H1 (cell line): ENCODE measurements around the gene ENO2. TPM values are rescaled to one million over a fixed set of nuclear protein-coding genes. Genes with fewer than 3 reads are reported as not detected.
"Not testable (repeated sequence)": the region's sequence is repeated elsewhere in the genome, so short reads cannot be mapped to it uniquely, and the experiment has no call there.

ENCODE experiments used
- CTCF ChIA-PET: fragments of 300-600 bp; sonication (Branson Sonifier 250); formaldehyde crosslinking; loops from one replicate; lab custom pipeline; 2021; ENCODE audit not compliant: partially characterized antibody; lab: Charles Lee
- POLR2A ChIA-PET: fragments of 300-600 bp; sonication (Branson Sonifier 250); formaldehyde crosslinking; loops from one replicate; lab custom pipeline; 2021; ENCODE audit warnings: inconsistent platforms; ENCODE audit not compliant: partially characterized antibody; lab: Charles Lee
- DNase-seq, 2 experiments: peaks; one replicate each; pipeline versions ENCODE4 v3.0.0 to v3.0.0-alpha.2; 2010 to 2022; ENCODE audit warnings: low spot score in 2 of 2, low read depth in 1 of 2, mixed read lengths in 1 of 2
- FAIRE-seq: peaks from 2 replicates; lab custom pipeline; 2011; peaks lifted over from hg19 to GRCh38; lab: Jason Lieb, UNC
- H2AFZ ChIP-seq: 2 replicates; pipeline ENCODE4 v1.8.1; 2012; ENCODE audit warnings: low read length, inconsistent platforms
- H2AK5ac ChIP-seq: 2 replicates; pipeline ENCODE4 v1.6.1; 2013; ENCODE audit warnings: low read depth, low read length
- H2BK120ac ChIP-seq: replicated peaks from 2 replicates; pipeline ENCODE3; 2013; ENCODE audit warnings: low read depth, low read length, inconsistent platforms
- H2BK12ac ChIP-seq: 2 replicates; pipeline ENCODE4 v1.6.1; 2013; ENCODE audit warnings: low read depth, low read length
- H2BK15ac ChIP-seq: 2 replicates; pipeline ENCODE4 v1.6.1; 2013; ENCODE audit warnings: low read length
- H2BK20ac ChIP-seq: 2 replicates; pipeline ENCODE4 v1.6.1; 2013; ENCODE audit warnings: low read length
- H2BK5ac ChIP-seq: 2 replicates; pipeline ENCODE4 v1.6.1; 2013; ENCODE audit warnings: low read depth, low read length
- H3K14ac ChIP-seq: 2 replicates; pipeline ENCODE4 v1.6.1; 2013; ENCODE audit warnings: inconsistent platforms; ENCODE audit not compliant: insufficient read length
- H3K18ac ChIP-seq: 2 replicates; pipeline ENCODE4 v1.6.1; 2013; ENCODE audit warnings: low read length; ENCODE audit errors: extremely low read depth
- H3K23ac ChIP-seq: 2 replicates; pipeline ENCODE4 v1.6.1; 2013; ENCODE audit warnings: inconsistent platforms; ENCODE audit not compliant: insufficient read length
- H3K23me2 ChIP-seq: 2 replicates; pipeline ENCODE4 v1.6.1; 2013; ENCODE audit warnings: low read depth, low read length
- H3K27ac ChIP-seq: 2 replicates; pipeline ENCODE4 v1.6.1; 2011; ENCODE audit warnings: low read depth, low read length, inconsistent platforms
- H3K27me3 ChIP-seq, 4 experiments: replicated peaks in 1 of 4; 1 replicate in 1 of 4; 2 replicates in 3 of 4; pipeline versions ENCODE4 v1.6.1 to v1.8.1; 2011 to 2013; ENCODE audit warnings: low read length in 3 of 4, mild to moderate bottlenecking in 3 of 4, inconsistent platforms in 2 of 4, mixed read lengths in 2 of 4, moderate library complexity in 1 of 4; ENCODE audit not compliant: control insufficient read depth in 3 of 4, insufficient read depth in 3 of 4; ENCODE audit errors: extremely low read depth in 1 of 4
- H3K36me3 ChIP-seq, 4 experiments: 2 replicates each; pipeline versions ENCODE4 v1.6.1 to v1.8.1; 2011 to 2013; ENCODE audit warnings: mild to moderate bottlenecking in 4 of 4, low read length in 3 of 4, moderate library complexity in 2 of 4, control low read depth in 1 of 4, inconsistent platforms in 1 of 4; ENCODE audit not compliant: insufficient read depth in 4 of 4, control insufficient read depth in 2 of 4
- H3K4ac ChIP-seq: replicated peaks from 2 replicates; pipeline ENCODE3; 2013; ENCODE audit warnings: low read length, low read depth, mixed read lengths, inconsistent platforms; ENCODE audit not compliant: insufficient read length
- H3K4me1 ChIP-seq, 4 experiments: replicated peaks in 1 of 4; 1 replicate in 1 of 4; 2 replicates in 3 of 4; pipeline versions ENCODE4 v1.6.1 to v1.8.1; 2011 to 2013; ENCODE audit warnings: low read length in 3 of 4, inconsistent platforms in 2 of 4, mixed read lengths in 1 of 4; ENCODE audit not compliant: insufficient read depth in 4 of 4, control insufficient read depth in 3 of 4
- H3K4me2 ChIP-seq, 2 experiments: 2 replicates each; pipeline versions ENCODE4 v1.6.1 to v1.8.1; 2011 to 2013; ENCODE audit warnings: low read depth in 2 of 2, low read length in 2 of 2, control low read depth in 1 of 2, inconsistent platforms in 1 of 2, mild to moderate bottlenecking in 1 of 2; ENCODE audit not compliant: insufficient read depth in 1 of 2
- H3K4me3 ChIP-seq, 4 experiments: fragments of 200-600, 300-600 bp in 1 of 4; sonication (generic), shearing (Covaris generic), sonication (Bioruptor Twin) in 1 of 4; 2 replicates each; pipeline versions ENCODE4 v1.5.1 to v1.8.1; 2011 to 2016; ENCODE audit warnings: low read length in 4 of 4, low read depth in 3 of 4, control low read depth in 2 of 4, inconsistent platforms in 2 of 4, mild to moderate bottlenecking in 2 of 4, mixed read lengths in 1 of 4, moderate library complexity in 1 of 4; ENCODE audit not compliant: insufficient read depth in 2 of 4; ENCODE audit errors: extremely low read depth in 1 of 4
- H3K56ac ChIP-seq: replicated peaks from 2 replicates; pipeline ENCODE3; 2013; ENCODE audit warnings: low read depth, mild to moderate bottlenecking, mixed read lengths, low read length, inconsistent platforms; ENCODE audit not compliant: insufficient read length
- H3K79me1 ChIP-seq: 2 replicates; pipeline ENCODE4 v1.6.1; 2013; ENCODE audit warnings: low read depth, low read length, control low read depth
- H3K79me2 ChIP-seq, 2 experiments: 2 replicates each; pipeline versions ENCODE4 v1.6.1 to v1.8.1; 2012 to 2013; ENCODE audit warnings: low read length in 2 of 2, mild to moderate bottlenecking in 2 of 2, inconsistent platforms in 1 of 2; ENCODE audit not compliant: insufficient read depth in 2 of 2, control insufficient read depth in 1 of 2
- H3K9ac ChIP-seq, 4 experiments: replicated peaks in 1 of 4; 1 replicate in 1 of 4; 2 replicates in 3 of 4; pipeline versions ENCODE4 v1.6.1 to v1.8.1; 2011 to 2013; ENCODE audit warnings: low read depth in 3 of 4, low read length in 3 of 4, control low read depth in 2 of 4, mild to moderate bottlenecking in 2 of 4, moderate library complexity in 2 of 4, inconsistent platforms in 1 of 4; ENCODE audit errors: extremely low read depth in 1 of 4
- H3K9me3 ChIP-seq, 2 experiments: 2 replicates each; pipeline versions ENCODE4 v1.6.1 to v1.8.1; 2012 to 2013; ENCODE audit warnings: mild to moderate bottlenecking in 2 of 2, moderate library complexity in 2 of 2, control low read depth in 1 of 2, inconsistent platforms in 1 of 2, low read depth in 1 of 2, low read length in 1 of 2, mixed read lengths in 1 of 2; ENCODE audit not compliant: insufficient read depth in 2 of 2
- H4K20me1 ChIP-seq, 2 experiments: replicated peaks in 1 of 2; 2 replicates each; pipeline versions ENCODE3 to v1.8.1; 2011 to 2013; ENCODE audit warnings: inconsistent platforms in 2 of 2, low read length in 2 of 2, mild to moderate bottlenecking in 1 of 2; ENCODE audit not compliant: insufficient read depth in 2 of 2, control insufficient read depth in 1 of 2
- H4K5ac ChIP-seq: 2 replicates; pipeline ENCODE4 v1.6.1; 2013; ENCODE audit warnings: low read length, low read depth, mixed read lengths, inconsistent platforms; ENCODE audit not compliant: insufficient read length
- H4K8ac ChIP-seq: 2 replicates; pipeline ENCODE4 v1.8.0; 2013; ENCODE audit warnings: mild to moderate bottlenecking, moderate library complexity, low read length, inconsistent platforms; ENCODE audit not compliant: insufficient read depth; ENCODE audit errors: extremely low read depth
- H4K91ac ChIP-seq: replicated peaks from 2 replicates; pipeline ENCODE3; 2013; ENCODE audit warnings: low read length, mixed read lengths, inconsistent platforms; ENCODE audit not compliant: insufficient read length
- WGBS, 2 experiments: shearing (Covaris generic) in 1 of 2; methylation state at CpG; one replicate each; pipeline versions ENCODE4 v1.1.6 to v1.1.7; 2013 to 2015; ENCODE audit warnings: low lambda C conversion rate in 2 of 2, mixed read lengths in 2 of 2, inconsistent platforms in 1 of 2, low coverage in 1 of 2, missing lambda C conversion rate in 1 of 2; ENCODE audit not compliant: insufficient replicate concordance in 2 of 2, insufficient coverage in 1 of 2, insufficient read length in 1 of 2; ENCODE audit errors: extremely low coverage in 1 of 2, missing lambda C conversion rate in 1 of 2; 5-methylcytosine and 5-hydroxymethylcytosine counted together
- polyA plus RNA-seq, 7 experiments: library from polyadenylated mRNA; depleted of rRNA in 3 of 7; stranded (reverse) in 5 of 7; unstranded in 2 of 7; fragments of >200 nt in 5 of 7; fragments of 200-250 nt in 2 of 7; gene quantifications; 1 replicate in 5 of 7; 2 replicates in 1 of 7; 4 replicates in 1 of 7; pipeline versions ENCODE4 v1.2.1 to v1.2.3, GENCODE V29; 2011 to 2013; ENCODE audit warnings: missing spikeins in 2 of 7, mixed read lengths in 2 of 7
- total RNA-seq: library from RNA; stranded (reverse); fragmentation: NEBNext Ultra II Directional; extraction: Animal tissue kit (Norgen Biotek cat#: 25700); gene quantifications from 2 replicates; pipeline ENCODE4 v1.2.1, GENCODE V29; 2021

The ENO2 gene
- total and polyA plus RNA-seq, 2 of the 8 experiments (the other 6 are each of a cell fraction or from before 2014, with no cell fraction given) = 92.4 to 102 TPM

DNA sequence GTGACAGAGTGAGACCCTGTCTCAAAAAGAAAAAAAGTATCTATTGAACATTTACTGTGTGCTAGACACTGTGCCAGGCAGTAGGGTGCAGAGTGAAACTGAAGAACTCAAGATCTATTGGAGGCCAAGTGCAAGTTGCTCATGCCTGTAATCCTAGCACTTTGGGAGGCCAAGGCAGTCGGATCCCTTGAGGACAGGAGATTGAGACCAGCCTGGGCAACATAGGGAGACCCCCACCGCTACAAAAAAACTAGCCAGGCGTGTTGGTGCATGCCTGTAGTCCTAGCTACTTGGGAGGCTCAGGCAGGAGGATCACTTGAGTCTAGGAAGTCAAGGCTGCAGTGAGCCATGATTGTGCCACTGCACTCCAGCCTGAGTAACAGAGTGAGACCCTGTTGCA lies 21.7 kb upstream of the ENO2 start:
- CTCF ChIA-PET = interaction anchor here (1.3 to 5.0 kb wide), 9 partner anchors 7 to 68 kb away, joined by 3 to 84 read pairs (median 9); partner anchors contain the start of genes SPSB2 and TPI1
- H2AFZ ChIP-seq = not testable (repeated sequence)

More for the DNA sequence above, 21.7 kb upstream of the ENO2 start:
- not testable (repeated sequence) for H4K5ac ChIP-seq, H3K9me3 ChIP-seq, H3K79me2 ChIP-seq, H3K4ac ChIP-seq, H3K56ac ChIP-seq, H4K20me1 ChIP-seq, H2BK12ac ChIP-seq, H2BK5ac ChIP-seq, H2AK5ac ChIP-seq, H3K9ac ChIP-seq, H3K14ac ChIP-seq, H3K23me2 ChIP-seq, H3K36me3 ChIP-seq, H3K23ac ChIP-seq, H2BK20ac ChIP-seq, H3K4me2 ChIP-seq, H3K79me1 ChIP-seq, H4K8ac ChIP-seq, H2BK120ac ChIP-seq, FAIRE-seq, H3K4me3 ChIP-seq, H3K27ac ChIP-seq, H4K91ac ChIP-seq, H3K18ac ChIP-seq, H3K27me3 ChIP-seq, DNase-seq, H3K4me1 ChIP-seq
- POLR2A ChIA-PET = interaction anchor here (1.0 to 7.8 kb wide), 6 partner anchors 9 to 72 kb away, joined by 3 to 86 read pairs (median 22); partner anchors contain the start of genes LRRC23, SPSB2 and TPI1
- peak overlapping the region; percentile 61; the same call in 1 of the 2 replicates for H2BK15ac ChIP-seq
- 97% methylated on average over 3 of the region's 3 CpGs; no CpG with 5 or more reads in 1 of the 2 experiments for WGBS, 2 experiments
